ENCODE measurements around the gene TRIM7. TPM values are rescaled to one million over a fixed set of nuclear protein-coding genes. Genes with fewer than 3 reads are reported as not detected.
"Not testable (repeated sequence)": the region's sequence is repeated elsewhere in the genome, so short reads cannot be mapped to it uniquely, and the experiment has no call there.

The TRIM7 gene
- total RNA-seq, 1 donor from 2014 or later, result 4.0 TPM

GRCh38 chr5:181173420-181174342, 31.3 kb downstream of the TRIM7 start:
- Mint-ChIP-seq H3K36me3 (ENCODE audit: unreplicated experiment) (no peaks in the 10 kb centered on the region), H3K4me1 (ENCODE audit: unreplicated experiment) (peaks cover 27% of the 10 kb centered on the region), H3K27ac (ENCODE audit: unreplicated experiment) (no peak overlapping the region), H3K4me3 (ENCODE audit: unreplicated experiment) (peak overlapping the region; percentile 40), H3K9me3 (ENCODE audit: unreplicated experiment) (no peaks in the 10 kb centered on the region), H3K27me3 (ENCODE audit: unreplicated experiment) (peaks cover 55% of the 10 kb centered on the region)
- TF ChIP-seq CTCF (IDR thresholded peaks at IDR 0.05), result no peak
- DNase-seq (ENCODE audit: extremely low spot score, unreplicated experiment), result no peak

GRCh38 chr5:181173027-181173419, 32.0 kb downstream of the TRIM7 start:
- peaks cover 59% of the 10 kb centered on the region for H3K27me3 Mint-ChIP-seq (ENCODE audit: unreplicated experiment)
- no peak for DNase-seq (ENCODE audit: extremely low spot score, unreplicated experiment)
- H3K27ac Mint-ChIP-seq (ENCODE audit: unreplicated experiment), result no peak overlapping the region
- H3K36me3 Mint-ChIP-seq (ENCODE audit: unreplicated experiment), result no peaks in the 10 kb centered on the region
- TF ChIP-seq CTCF (IDR thresholded peaks at IDR 0.05), result peak; percentile 27
- H3K9me3 Mint-ChIP-seq (ENCODE audit: unreplicated experiment), result no peaks in the 10 kb centered on the region
- peak overlapping the region; percentile 40 for H3K4me3 Mint-ChIP-seq (ENCODE audit: unreplicated experiment)
- peaks cover 32% of the 10 kb centered on the region for H3K4me1 Mint-ChIP-seq (ENCODE audit: unreplicated experiment)

GRCh38 chr5:181171782-181172181, 33.2 kb downstream of the TRIM7 start:
- Mint-ChIP-seq H3K27ac (ENCODE audit: unreplicated experiment) (no peak overlapping the region), H3K4me3 (ENCODE audit: unreplicated experiment) (no peak overlapping the region), H3K36me3 (ENCODE audit: unreplicated experiment) (no peaks in the 10 kb centered on the region), H3K4me1 (ENCODE audit: unreplicated experiment) (peaks cover 34% of the 10 kb centered on the region), H3K9me3 (ENCODE audit: unreplicated experiment) (no peaks in the 10 kb centered on the region), H3K27me3 (ENCODE audit: unreplicated experiment) (peaks cover 67% of the 10 kb centered on the region)
- DNase-seq (ENCODE audit: extremely low spot score, unreplicated experiment), result no peak
- no peak for TF ChIP-seq CTCF (IDR thresholded peaks at IDR 0.05)

GRCh38 chr5:181170996-181171395, 34.0 kb downstream of the TRIM7 start:
- no peaks in the 10 kb centered on the region for H3K9me3 Mint-ChIP-seq (ENCODE audit: unreplicated experiment)
- TF ChIP-seq CTCF (IDR thresholded peaks at IDR 0.05), result no peak
- H3K36me3 Mint-ChIP-seq (ENCODE audit: unreplicated experiment), result no peaks in the 10 kb centered on the region
- H3K4me1 Mint-ChIP-seq (ENCODE audit: unreplicated experiment), result peaks cover 34% of the 10 kb centered on the region
- H3K4me3 Mint-ChIP-seq (ENCODE audit: unreplicated experiment), result no peak overlapping the region
- DNase-seq (ENCODE audit: extremely low spot score, unreplicated experiment), result no peak
- peaks cover 69% of the 10 kb centered on the region for H3K27me3 Mint-ChIP-seq (ENCODE audit: unreplicated experiment)
- no peak overlapping the region for H3K27ac Mint-ChIP-seq (ENCODE audit: unreplicated experiment)

- Mint-ChIP-seq H3K27ac (ENCODE audit: unreplicated experiment) (no peak overlapping the region), H3K27me3 (ENCODE audit: unreplicated experiment) (peaks cover 76% of the 10 kb centered on the region), H3K4me1 (ENCODE audit: unreplicated experiment) (peaks cover 34% of the 10 kb centered on the region), H3K4me3 (ENCODE audit: unreplicated experiment) (peak overlapping the region; percentile 62), H3K36me3 (ENCODE audit: unreplicated experiment) (no peaks in the 10 kb centered on the region), H3K9me3 (ENCODE audit: unreplicated experiment) (no peaks in the 10 kb centered on the region)
- DNase-seq (ENCODE audit: extremely low spot score, unreplicated experiment), result no peak
- TF ChIP-seq CTCF (IDR thresholded peaks at IDR 0.05), result no peak
These were observed 34.7 kb downstream of the TRIM7 start for GRCh38 chr5:181170237-181170825.

- Mint-ChIP-seq H3K27me3 (ENCODE audit: unreplicated experiment) (peaks cover 79% of the 10 kb centered on the region), H3K4me1 (ENCODE audit: unreplicated experiment) (peaks cover 34% of the 10 kb centered on the region), H3K4me3 (ENCODE audit: unreplicated experiment) (peak overlapping the region; percentile 62)
- H3K36me3 Mint-ChIP-seq (ENCODE audit: unreplicated experiment); DNase-seq (ENCODE audit: extremely low spot score, unreplicated experiment); H3K27ac Mint-ChIP-seq (ENCODE audit: unreplicated experiment); H3K9me3 Mint-ChIP-seq (ENCODE audit: unreplicated experiment): not testable (repeated sequence)
These were observed 35.3 kb downstream of the TRIM7 start for GRCh38 chr5:181169459-181170236.

All from osteocyte (in vitro differentiated cells).